Testis (tissue), 2 donors: ENCODE measurements around the gene SH3PXD2B.

Experiments
- POLR2A ChIP-seq: fragments of 450-650 bp; IDR thresholded peaks from one replicate; pipeline ENCODE4 v1.6.1; 2017; ENCODE audit warnings: antibody characterized with exemption, mild to moderate bottlenecking, moderate library complexity
- TF ChIP-seq, protein P1 (sequence below), 3 experiments: fragments of 450-650 bp in 2 of 3; fragments of 200-600 bp in 1 of 3; sonication (generic) in 1 of 3; IDR thresholded peaks; one replicate each; pipeline ENCODE4 v1.5.1; 2016 to 2019; ENCODE audit warnings: antibody characterized with exemption in 3 of 3, mild to moderate bottlenecking in 2 of 3, moderate library complexity in 1 of 3

GRCh38 chr5:172353846-172354245 is 100.5 kb downstream of the SH3PXD2B start:
- no peak for TF ChIP-seq POLR2A
- TF ChIP-seq, protein P1, sequence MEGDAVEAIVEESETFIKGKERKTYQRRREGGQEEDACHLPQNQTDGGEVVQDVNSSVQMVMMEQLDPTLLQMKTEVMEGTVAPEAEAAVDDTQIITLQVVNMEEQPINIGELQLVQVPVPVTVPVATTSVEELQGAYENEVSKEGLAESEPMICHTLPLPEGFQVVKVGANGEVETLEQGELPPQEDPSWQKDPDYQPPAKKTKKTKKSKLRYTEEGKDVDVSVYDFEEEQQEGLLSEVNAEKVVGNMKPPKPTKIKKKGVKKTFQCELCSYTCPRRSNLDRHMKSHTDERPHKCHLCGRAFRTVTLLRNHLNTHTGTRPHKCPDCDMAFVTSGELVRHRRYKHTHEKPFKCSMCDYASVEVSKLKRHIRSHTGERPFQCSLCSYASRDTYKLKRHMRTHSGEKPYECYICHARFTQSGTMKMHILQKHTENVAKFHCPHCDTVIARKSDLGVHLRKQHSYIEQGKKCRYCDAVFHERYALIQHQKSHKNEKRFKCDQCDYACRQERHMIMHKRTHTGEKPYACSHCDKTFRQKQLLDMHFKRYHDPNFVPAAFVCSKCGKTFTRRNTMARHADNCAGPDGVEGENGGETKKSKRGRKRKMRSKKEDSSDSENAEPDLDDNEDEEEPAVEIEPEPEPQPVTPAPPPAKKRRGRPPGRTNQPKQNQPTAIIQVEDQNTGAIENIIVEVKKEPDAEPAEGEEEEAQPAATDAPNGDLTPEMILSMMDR (IDR thresholded peaks at IDR 0.05), result no peak
